NT2/D1 (cell line): Measurements from ENCODE around the gene OR11H7.
"Not testable (repeated sequence)": the region's sequence is repeated elsewhere in the genome, so short reads cannot be mapped to it uniquely, and the experiment has no call there.

Source experiments
- DNase-seq: peaks from one replicate; pipeline ENCODE4 v3.0.0-alpha.2; 2011; ENCODE audit warnings: low read depth, low spot score
- H3K27me3 ChIP-seq: 2 replicates; pipeline ENCODE4 v1.6.0; 2011; ENCODE audit warnings: mild to moderate bottlenecking; ENCODE audit not compliant: insufficient read length, insufficient read depth
- H3K36me3 ChIP-seq: 2 replicates; pipeline ENCODE4 v1.6.1; 2011; ENCODE audit warnings: mild to moderate bottlenecking, low read length, mixed read lengths; ENCODE audit not compliant: insufficient read depth, insufficient read length
- H3K4me1 ChIP-seq: 2 replicates; pipeline ENCODE4 v1.5.1; 2011; ENCODE audit not compliant: insufficient read depth, insufficient read length
- H3K4me3 ChIP-seq: 2 replicates; pipeline ENCODE4 v1.5.1; 2011; ENCODE audit warnings: low read depth; ENCODE audit not compliant: insufficient read length
- H3K9ac ChIP-seq: 2 replicates; pipeline ENCODE4 v1.6.0; 2011; ENCODE audit warnings: low read depth; ENCODE audit not compliant: insufficient read length
- H3K9me3 ChIP-seq: 2 replicates; pipeline ENCODE4 v1.5.1; 2011; ENCODE audit warnings: mild to moderate bottlenecking, low read length; ENCODE audit not compliant: insufficient read depth
- SUZ12 ChIP-seq: IDR thresholded peaks from 2 replicates; pipeline ENCODE4 v1.6.1; 2011; ENCODE audit not compliant: insufficient read length, insufficient read depth; ENCODE audit errors: extremely low read depth
- YY1 ChIP-seq: IDR thresholded peaks from 2 replicates; pipeline ENCODE4 v1.6.1; 2011; ENCODE audit not compliant: insufficient read length, insufficient read depth
- ZNF274 ChIP-seq: IDR thresholded peaks from 2 replicates; pipeline ENCODE4 v1.6.1; 2011; ENCODE audit warnings: mild to moderate bottlenecking, low read depth, low read length

The OR11H7 gene

DNA sequence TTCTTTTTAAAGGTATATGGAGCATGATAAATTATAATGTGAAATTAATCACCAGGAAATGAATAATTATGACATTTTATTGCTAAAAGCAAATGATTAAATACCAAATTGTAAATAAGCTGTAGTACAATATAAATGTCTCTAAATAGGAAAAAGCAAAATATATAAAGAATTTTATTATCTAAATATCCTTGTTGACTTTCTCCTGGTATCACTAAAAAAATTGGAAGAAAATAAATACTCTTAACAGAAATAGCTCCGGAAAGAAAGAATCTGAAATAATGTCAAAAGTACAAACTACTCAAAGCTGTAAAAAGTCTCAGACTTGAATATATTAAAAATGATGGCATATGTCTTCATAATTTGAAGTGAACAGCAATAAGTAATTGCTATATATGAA lies at the start of gene OR11H7:
TSS of gene OR11H7 (plus strand) at position 301 of the 400 bp plus-strand sequence.
- H3K9ac ChIP-seq: no peak within 1 kb of the TSS
- H3K4me3 ChIP-seq: no peak within 1 kb of the TSS
- H3K27me3 ChIP-seq: no peaks in the 10 kb centered on the region
- H3K4me1 ChIP-seq: no peaks in the 10 kb centered on the region
- no peak for DNase-seq
- TF ChIP-seq YY1 (no peak), ZNF274 (no peak), SUZ12 (no peak)
- H3K9me3 ChIP-seq: no peaks in the 10 kb centered on the region
- no peaks in the 10 kb centered on the region for H3K36me3 ChIP-seq

DNA sequence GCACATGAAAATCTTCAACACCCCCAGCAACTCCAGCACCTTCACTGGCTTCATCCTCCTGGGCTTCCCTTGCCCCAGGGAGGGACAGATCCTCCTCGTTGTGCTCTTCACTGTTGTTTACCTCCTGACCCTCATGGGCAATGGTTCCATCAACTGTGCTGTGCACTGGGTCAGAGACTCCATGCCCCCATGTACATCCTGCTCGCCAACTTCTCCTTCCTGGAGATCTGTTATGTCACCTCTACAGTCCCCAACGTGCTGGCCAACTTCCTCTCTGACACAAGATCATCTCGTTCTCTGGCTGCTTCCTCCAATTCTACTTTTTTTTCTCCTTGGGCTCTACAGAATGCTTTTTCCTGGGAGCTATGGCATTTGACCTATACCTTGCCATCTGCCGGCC lies 49.6 kb upstream of the OR11H7 start:
- DNase-seq: no peak
- no peak for TF ChIP-seq SUZ12
- no peak for TF ChIP-seq YY1
- TF ChIP-seq ZNF274: no peak

GRCh38 chr14:20179880-20180279 lies 48.9 kb upstream of the OR11H7 start:
- Histone ChIP-seq H3K36me3 (no peaks in the 10 kb centered on the region), H3K4me1 (no peaks in the 10 kb centered on the region), H3K4me3 (no peak overlapping the region), H3K27me3 (no peaks in the 10 kb centered on the region), H3K9me3 (no peaks in the 10 kb centered on the region), H3K9ac (no peak overlapping the region)
- no peak for DNase-seq
- TF ChIP-seq SUZ12 (no peak), YY1 (no peak), ZNF274 (no peak)

More for the DNA sequence above, 49.6 kb upstream of the OR11H7 start:
- H3K4me1 ChIP-seq: no peaks in the 10 kb centered on the region
- H3K36me3 ChIP-seq: no peaks in the 10 kb centered on the region
- no peaks in the 10 kb centered on the region for H3K9me3 ChIP-seq
- H3K4me3 ChIP-seq: no peak overlapping the region
- H3K27me3 ChIP-seq: no peaks in the 10 kb centered on the region
- no peak overlapping the region for H3K9ac ChIP-seq

- TF ChIP-seq ZNF274 (no peak), YY1 (no peak), SUZ12 (no peak)
- no peaks in the 10 kb centered on the region for H3K4me1 ChIP-seq
- no peaks in the 10 kb centered on the region for H3K9me3 ChIP-seq
- no peaks in the 10 kb centered on the region for H3K27me3 ChIP-seq
- no peak overlapping the region for H3K4me3 ChIP-seq
- H3K9ac ChIP-seq: no peak overlapping the region
- DNase-seq: no peak
- no peaks in the 10 kb centered on the region for H3K36me3 ChIP-seq
Measured at GRCh38 chr14:20180486-20180885, 48.3 kb upstream of the OR11H7 start.

DNA sequence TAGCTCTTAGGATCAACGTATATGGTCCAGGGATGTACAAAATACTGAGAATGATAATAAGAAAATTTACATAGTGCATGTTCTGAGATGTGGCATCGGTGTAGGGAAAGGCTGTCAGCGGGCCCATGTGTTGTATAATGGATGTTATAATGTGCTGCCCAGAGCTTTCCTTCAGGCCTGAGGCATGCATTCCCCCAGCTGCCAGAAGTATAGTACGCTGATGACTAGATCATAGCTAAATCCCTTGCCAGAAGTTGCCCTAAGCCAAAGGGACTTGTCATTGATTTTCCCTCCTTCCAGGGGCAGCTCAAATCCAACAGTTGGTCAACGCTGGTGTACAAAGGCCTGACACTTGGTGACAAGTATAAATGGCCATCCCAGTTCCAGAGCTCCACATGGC lies 44.6 kb upstream of the OR11H7 start:
- Histone ChIP-seq H3K9ac (no peak overlapping the region), H3K4me3 (no peak overlapping the region), H3K27me3 (no peaks in the 10 kb centered on the region), H3K9me3 (no peaks in the 10 kb centered on the region), H3K36me3 (no peaks in the 10 kb centered on the region), H3K4me1 (no peaks in the 10 kb centered on the region)
- DNase-seq: no peak
- TF ChIP-seq SUZ12 (no peak), YY1 (no peak)

DNA sequence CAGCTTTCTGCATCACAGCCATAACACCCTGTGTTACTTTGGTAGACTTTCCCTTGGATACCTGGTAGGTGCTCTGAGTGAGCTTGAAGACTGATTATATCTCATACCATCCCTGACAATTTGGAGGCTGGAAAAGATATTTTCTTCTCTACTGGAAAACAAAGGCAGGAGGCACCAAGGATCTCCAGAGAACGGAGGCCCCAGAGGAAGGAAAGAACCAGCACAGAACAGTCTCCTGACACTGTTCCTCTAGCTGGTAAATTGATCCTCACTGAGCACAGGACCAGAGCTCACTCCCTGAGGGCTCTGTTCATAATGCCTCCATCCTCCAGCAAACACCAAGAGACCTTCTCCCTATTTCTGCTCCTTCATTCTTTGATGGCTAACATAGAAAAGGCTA lies 38.2 kb upstream of the OR11H7 start, which contains the start of gene OR11G2:
TSS of gene OR11G2 (plus strand) at position 301 of the 400 bp plus-strand sequence. CDS start 6,542 bp downstream, outside the sequence.
- no peaks in the 10 kb centered on the region for H3K36me3 ChIP-seq
- no peak for DNase-seq
- H3K9me3 ChIP-seq: no peaks in the 10 kb centered on the region
- H3K4me1 ChIP-seq: no peaks in the 10 kb centered on the region
- no peaks in the 10 kb centered on the region for H3K27me3 ChIP-seq
- no peak for TF ChIP-seq YY1
- TF ChIP-seq ZNF274: no peak
- TF ChIP-seq SUZ12: no peak
- H3K4me3 ChIP-seq: no peak within 1 kb of the TSS
- no peak within 1 kb of the TSS for H3K9ac ChIP-seq

GRCh38 chr14:20191396-20191795 lies 37.4 kb upstream of the OR11H7 start:
- no peaks in the 10 kb centered on the region for H3K9me3 ChIP-seq
- H3K4me3 ChIP-seq: no peak overlapping the region
- H3K4me1 ChIP-seq: no peaks in the 10 kb centered on the region
- no peak for DNase-seq
- H3K36me3 ChIP-seq: no peaks in the 10 kb centered on the region
- TF ChIP-seq YY1 (no peak), ZNF274 (no peak), SUZ12 (no peak)
- H3K27me3 ChIP-seq: no peaks in the 10 kb centered on the region
- no peak overlapping the region for H3K9ac ChIP-seq

GRCh38 chr14:20194101-20194500 lies 34.7 kb upstream of the OR11H7 start:
- TF ChIP-seq ZNF274: no peak
- TF ChIP-seq YY1: no peak
- TF ChIP-seq SUZ12: no peak
- H3K27me3 ChIP-seq: no peaks in the 10 kb centered on the region
- H3K4me1 ChIP-seq: no peaks in the 10 kb centered on the region
- DNase-seq: no peak
- H3K9me3 ChIP-seq: no peaks in the 10 kb centered on the region
- H3K9ac ChIP-seq: no peak overlapping the region
- no peaks in the 10 kb centered on the region for H3K36me3 ChIP-seq
- H3K4me3 ChIP-seq: no peak overlapping the region

- not testable (repeated sequence) for H3K27me3 ChIP-seq, H3K9ac ChIP-seq, H3K4me1 ChIP-seq, H3K36me3 ChIP-seq, H3K4me3 ChIP-seq, DNase-seq, H3K9me3 ChIP-seq
Measured at GRCh38 chr14:20195170-20195569, 33.6 kb upstream of the OR11H7 start.
